Fibroblast of lung (primary cell): ENCODE results near the gene SLX9.

ENCODE experiments used
- CTCF ChIP-seq, 2 donors: IDR thresholded peaks in 1 of 2; conservative IDR thresholded peaks in 1 of 2; 1 replicate in 1 of 2; 2 replicates in 1 of 2; pipeline ENCODE4 v1.5.1; 2011 to 2012; ENCODE audit warnings: low read length in 2 of 2, control low read depth in 1 of 2, inconsistent platforms in 1 of 2, low read depth in 1 of 2, mild to moderate bottlenecking in 1 of 2
- EZH2 ChIP-seq: IDR thresholded peaks from 2 replicates; pipeline ENCODE4 v1.5.1; 2012; ENCODE audit warnings: low read length, control low read depth, mild to moderate bottlenecking; ENCODE audit errors: missing control alignments

GRCh38 chr21:44897326-44898010, 42.4 kb upstream of the SLX9 start:
- TF ChIP-seq CTCF (conservative IDR thresholded peaks at IDR 0.05 in 1 of 2, IDR thresholded peaks at IDR 0.05 in 1 of 2; ENCODE audit: low read depth in 1 of 2, low read length in 2 of 2) (no peak), EZH2 (no peak)
